GM12891 (cell line): ENCODE results near the gene ALDH5A1.

Source experiments
- DNase-seq: peaks from one replicate; pipeline ENCODE4 v3.0.0; 2011; ENCODE audit warnings: low spot score; ENCODE audit not compliant: insufficient read length
- FAIRE-seq: peaks from 2 replicates; lab custom pipeline; 2011; peaks lifted over from hg19 to GRCh38; lab: Jason Lieb, UNC
- PAX5 ChIP-seq: IDR thresholded peaks from 2 replicates; pipeline ENCODE4 v1.6.1; 2011; ENCODE audit warnings: low read length, moderate library complexity, mild to moderate bottlenecking; ENCODE audit not compliant: insufficient read depth, severe bottlenecking
- POLR2A ChIP-seq: IDR thresholded peaks from 2 replicates; pipeline ENCODE4 v1.6.1; 2011; ENCODE audit warnings: low read depth, low read length, control low read depth
- POLR2AphosphoS5 ChIP-seq: IDR thresholded peaks from 2 replicates; pipeline ENCODE4 v1.6.1; 2011; ENCODE audit warnings: low read depth, low read length, control low read depth
- POU2F2 ChIP-seq: IDR thresholded peaks from 2 replicates; pipeline ENCODE4 v1.6.1; 2011; ENCODE audit warnings: low read depth, mild to moderate bottlenecking, control low read depth, low read length, moderate library complexity
- SPI1 ChIP-seq: IDR thresholded peaks from 2 replicates; pipeline ENCODE4 v1.6.1; 2011; ENCODE audit warnings: low read depth, low read length, control low read depth
- TAF1 ChIP-seq: IDR thresholded peaks from 2 replicates; pipeline ENCODE4 v1.6.1; 2011; ENCODE audit warnings: low read depth, low read length, control low read depth

The ALDH5A1 gene

DNA sequence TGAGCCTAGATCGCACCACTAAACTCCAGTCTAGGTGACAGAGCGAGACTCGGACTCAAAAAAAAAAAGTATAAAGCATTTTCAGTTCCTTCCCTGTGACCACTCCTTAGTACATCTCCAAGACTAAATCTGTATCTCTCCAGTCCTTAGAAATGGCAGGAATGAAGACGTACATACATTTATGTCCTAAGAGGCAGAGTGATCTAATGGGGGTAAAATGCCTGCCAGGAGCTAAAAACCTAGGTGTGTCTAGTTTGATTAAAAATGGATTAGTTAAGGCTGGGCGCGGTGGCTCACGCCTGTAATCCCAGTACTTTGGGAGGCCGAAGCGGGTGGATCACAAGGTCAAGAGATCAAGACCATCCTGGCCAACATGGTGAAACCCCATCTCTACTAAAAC, 70.4 kb downstream of the ALDH5A1 start:
- DNase-seq: no peak

GRCh38 chr6:24566020-24566767, 71.4 kb downstream of the ALDH5A1 start:
- DNase-seq (no peak), FAIRE-seq (no peak)
- no peak for TF ChIP-seq TAF1
- TF ChIP-seq SPI1: no peak
- no peak for TF ChIP-seq POU2F2
- no peak for TF ChIP-seq PAX5
- no peak for TF ChIP-seq POLR2AphosphoS5
- TF ChIP-seq POLR2A: no peak

More for the DNA sequence above, 70.4 kb downstream of the ALDH5A1 start:
- FAIRE-seq: no peak
- TF ChIP-seq POU2F2: no peak
- TF ChIP-seq POLR2A: no peak
- TF ChIP-seq POLR2AphosphoS5: no peak
- TF ChIP-seq SPI1: no peak
- no peak for TF ChIP-seq PAX5
- TF ChIP-seq TAF1: no peak

DNA sequence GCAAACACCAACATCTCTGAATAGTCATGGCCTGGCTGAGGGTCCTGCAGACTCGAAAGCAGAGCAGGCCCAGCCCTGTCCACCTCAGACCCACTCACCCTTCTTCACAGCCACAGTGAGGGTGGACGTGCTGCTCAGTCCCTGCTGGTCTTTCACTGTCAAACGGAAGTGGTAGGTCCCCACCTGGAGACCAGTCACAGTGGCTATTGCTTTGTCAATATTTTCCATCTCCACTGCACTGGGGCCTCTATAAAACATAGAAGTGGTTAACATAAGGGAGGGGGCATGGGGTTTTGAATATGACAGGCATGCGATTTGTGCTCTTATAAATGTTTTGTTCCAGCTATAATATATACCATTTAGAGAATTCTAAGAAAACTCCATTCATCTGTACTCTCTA, 73.9 kb downstream of the ALDH5A1 start:
- FAIRE-seq: no peak
- no peak for TF ChIP-seq POLR2A
- no peak for TF ChIP-seq POLR2AphosphoS5
- no peak for TF ChIP-seq POU2F2
- no peak for TF ChIP-seq PAX5
- no peak for TF ChIP-seq SPI1
- no peak for TF ChIP-seq TAF1
- no peak for DNase-seq

DNA sequence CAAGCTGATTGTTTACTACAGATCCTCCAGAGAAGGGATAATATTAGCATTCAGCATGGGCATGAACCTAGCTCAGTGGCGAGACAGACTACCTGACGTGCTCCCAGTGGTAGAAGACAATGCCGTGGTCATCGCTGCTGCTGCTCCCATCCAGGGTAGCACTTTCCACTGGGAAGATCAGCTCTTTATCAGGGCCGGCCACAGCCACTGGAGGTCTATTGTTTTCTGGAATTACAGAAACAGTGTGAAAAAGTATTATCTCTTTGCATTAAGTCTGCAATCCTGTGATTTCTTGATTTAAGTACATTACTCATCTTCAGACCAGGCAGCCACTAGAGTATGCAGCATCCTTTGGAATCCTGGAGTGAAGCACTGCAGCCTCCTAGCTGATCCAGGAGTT, 75.0 kb downstream of the ALDH5A1 start:
- no peak for FAIRE-seq
- TF ChIP-seq PAX5 (no peak), POLR2A (no peak), SPI1 (no peak), POLR2AphosphoS5 (no peak), POU2F2 (no peak), TAF1 (no peak)

DNA sequence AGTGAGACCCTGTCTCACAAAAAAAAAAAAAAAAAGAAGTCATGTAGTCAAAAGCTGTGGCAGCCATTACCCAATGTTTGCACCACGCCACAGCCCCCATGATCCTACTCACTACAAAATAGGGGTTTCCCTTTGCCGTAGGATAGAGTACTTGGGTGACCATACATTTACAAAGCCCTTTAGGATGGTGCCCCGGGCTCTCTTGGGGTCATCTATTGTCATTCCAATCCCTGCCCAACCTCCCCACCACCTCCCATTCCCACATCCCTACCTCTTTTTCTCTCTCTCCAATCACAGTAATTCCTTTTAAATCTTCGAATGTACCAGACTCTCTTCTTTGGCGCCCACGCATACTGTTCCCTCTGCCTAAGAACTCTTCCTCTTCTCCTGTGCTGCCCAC, 76.6 kb downstream of the ALDH5A1 start:
- TF ChIP-seq POLR2A (no peak), POLR2AphosphoS5 (no peak), SPI1 (no peak), POU2F2 (no peak), PAX5 (no peak), TAF1 (no peak)
- no peak for DNase-seq
- FAIRE-seq: no peak

More for the DNA sequence above, 75.0 kb downstream of the ALDH5A1 start:
- no peak for DNase-seq

- FAIRE-seq (peak; percentile 91), DNase-seq (peak; percentile 21)
- TF ChIP-seq POU2F2 (no peak), TAF1 (no peak), POLR2AphosphoS5 (no peak), POLR2A (no peak), PAX5 (no peak), SPI1 (peak; percentile 99)
Measured at GRCh38 chr6:24574809-24575208, 80.0 kb downstream of the ALDH5A1 start.

GRCh38 chr6:24576447-24576846, 81.7 kb downstream of the ALDH5A1 start:
- TF ChIP-seq PAX5: no peak
- no peak for TF ChIP-seq POLR2AphosphoS5
- TF ChIP-seq SPI1: no peak
- TF ChIP-seq POU2F2: no peak
- no peak for TF ChIP-seq TAF1
- TF ChIP-seq POLR2A: no peak
- DNase-seq (no peak), FAIRE-seq (peak; percentile 43)

DNA sequence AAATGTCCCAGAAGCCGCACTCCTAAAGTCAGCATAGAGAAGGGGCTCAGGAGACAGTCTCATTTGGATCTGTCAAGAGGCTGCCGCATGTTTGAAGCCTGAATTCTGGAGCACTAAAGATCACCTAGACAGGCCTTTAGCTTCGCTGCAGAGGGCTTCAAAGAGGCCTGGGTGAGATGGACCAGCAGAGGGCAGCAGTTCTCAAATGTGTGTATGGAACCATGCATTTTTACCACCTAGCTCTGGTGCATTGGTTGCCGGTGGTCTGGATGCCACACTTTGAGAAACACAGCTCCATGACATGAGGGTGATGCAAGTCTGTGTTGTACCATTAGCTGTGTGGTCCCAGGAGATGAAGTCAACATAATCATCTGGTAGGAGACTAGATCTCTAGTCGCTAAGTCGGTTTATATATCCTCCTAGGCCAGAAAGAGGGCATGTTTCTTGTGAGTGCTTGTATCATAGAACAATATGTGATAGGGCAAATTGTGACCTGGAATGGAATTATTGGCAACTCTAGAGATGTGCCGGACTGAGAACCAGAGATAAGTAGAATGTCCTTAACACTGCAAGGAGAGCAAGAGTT, 86.4 kb downstream of the ALDH5A1 start:
- TF ChIP-seq TAF1 (no peak), POLR2AphosphoS5 (no peak), POU2F2 (no peak), POLR2A (no peak), SPI1 (no peak), PAX5 (no peak)
- DNase-seq (no peak), FAIRE-seq (peak; percentile 87)

DNA sequence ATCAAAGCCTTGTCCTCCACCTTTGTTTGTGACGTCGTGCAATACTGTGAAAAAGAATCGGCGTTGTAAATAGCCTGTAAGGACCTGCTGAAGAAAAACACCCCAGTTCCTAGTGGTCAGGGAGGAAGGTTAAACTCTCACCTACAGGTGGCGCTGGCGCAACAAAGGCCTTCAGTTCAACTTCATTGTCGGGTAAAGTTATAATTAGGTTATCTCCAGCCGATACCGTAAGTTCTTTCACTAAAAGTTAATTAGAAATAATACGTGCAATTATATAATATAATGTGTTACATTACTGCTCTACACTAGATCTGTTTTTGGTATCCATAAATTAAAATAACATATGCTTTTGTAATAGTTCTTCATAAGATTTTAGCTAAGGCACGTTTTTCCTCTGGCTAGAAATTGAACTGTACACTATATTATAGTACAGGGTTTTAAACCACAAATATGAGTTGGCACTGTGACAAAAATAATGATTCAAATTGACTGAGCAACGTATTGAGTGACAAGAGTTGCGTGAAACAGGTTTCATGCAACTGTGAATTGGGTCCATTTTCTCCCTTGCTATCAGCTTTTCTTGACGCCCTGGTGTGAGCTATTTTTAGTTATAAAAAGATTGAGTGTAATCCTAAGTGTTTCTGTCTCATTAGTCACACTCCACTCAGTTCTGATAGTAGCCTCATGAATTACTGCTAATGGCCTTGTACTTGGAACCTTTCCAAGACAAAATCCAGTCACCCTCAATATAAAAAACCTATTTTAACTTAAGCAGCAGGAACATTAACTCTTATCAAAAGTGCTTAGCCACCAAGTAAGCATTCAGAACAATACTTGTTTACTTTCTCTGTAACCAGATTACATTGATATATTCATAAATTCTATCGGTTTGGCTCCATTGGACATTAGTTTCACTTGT, 89.0 kb downstream of the ALDH5A1 start:
- peak; percentile 80 for FAIRE-seq
- TF ChIP-seq SPI1 (0 out of 2 replicates have a peak, but pooled peaks have one; percentile 13), POLR2A (no peak)
- no peak for DNase-seq
